HCT116 (cell line): ENCODE measurements around the gene MYO10. TPM values are rescaled to one million over a fixed set of nuclear protein-coding genes. Genes with fewer than 3 reads are reported as not detected.

Experiments used
- ATAC-seq: fragments of 200-7000 bp; cut with Tn5 transposase; 2 replicates; pipeline ENCODE4 v1.9.1; 2020; ENCODE audit warnings: mild to moderate bottlenecking, moderate library complexity
- BruUV-seq: library from RNA; stranded (reverse); fragments of 400-500 nt; replicated peaks from 2 replicates; lab custom pipeline; 2021; lab: Mats Ljungman, UMichigan
- CTCF ChIA-PET: fragments of 300-600 bp; sonication (Branson Sonifier 250); formaldehyde crosslinking; loops from one replicate; lab custom pipeline; 2021; ENCODE audit warnings: antibody characterized with exemption; lab: Charles Lee
- POLR2A ChIA-PET: fragments of 300-600, 350-600 bp; sonication (Branson Sonifier 250); formaldehyde crosslinking; loops from one replicate; lab custom pipeline; 2021; ENCODE audit warnings: antibody characterized with exemption; lab: Charles Lee
- RAD21 ChIA-PET, 2 experiments: fragments of 300-600 bp; sonication (Branson Sonifier 250); formaldehyde crosslinking; loops; one replicate each; lab custom pipeline; 2023; ENCODE audit warnings: low total read pairs in 2 of 2; ENCODE audit not compliant: uncharacterized antibody in 2 of 2, unreplicated experiment in 2 of 2, low non-redundant PET in 1 of 2; lab: Charles Lee
- DNase-seq: peaks from one replicate; pipeline ENCODE4 v3.0.0-alpha.2; 2010; ENCODE audit warnings: low read depth, low spot score
- H2AFZ ChIP-seq: fragments of 200-600 bp; shearing (Covaris generic), sonication (generic); 2 replicates; pipeline ENCODE4 v1.6.1; 2017; ENCODE audit warnings: low read depth, mixed run types, mixed read lengths, antibody characterized with exemption, low read length; ENCODE audit not compliant: poor library complexity, severe bottlenecking
- H3K27ac ChIP-seq: 2 replicates; pipeline ENCODE4 v1.5.1; 2012; ENCODE audit warnings: low read depth, low read length
- H3K27me3 ChIP-seq: fragments of 200-600 bp; sonication (generic); 2 replicates; pipeline ENCODE4 v1.6.1; 2016; ENCODE audit warnings: mixed run types, low read length, mixed read lengths; ENCODE audit not compliant: insufficient read depth
- H3K36me3 ChIP-seq, 2 experiments: fragments of 200-500 bp in 1 of 2; fragments of 200-600 bp in 1 of 2; sonication (Bioruptor generic) in 1 of 2; sonication (generic) in 1 of 2; 2 replicates each; pipeline versions ENCODE4 v1.5.1 to v1.6.1; 2014 to 2016; ENCODE audit warnings: low read length in 2 of 2, inconsistent platforms in 1 of 2, mixed read lengths in 1 of 2, mixed run types in 1 of 2; ENCODE audit not compliant: insufficient read depth in 2 of 2, control insufficient read depth in 1 of 2
- H3K4me1 ChIP-seq, 2 experiments: fragments of 200-600 bp in 1 of 2; sonication (generic) in 1 of 2; 2 replicates each; pipeline versions ENCODE4 v1.5.1 to v1.6.1; 2012 to 2017; ENCODE audit warnings: low read length in 2 of 2, inconsistent platforms in 1 of 2, mild to moderate bottlenecking in 1 of 2, mixed read lengths in 1 of 2, mixed run types in 1 of 2, moderate library complexity in 1 of 2; ENCODE audit not compliant: insufficient read depth in 2 of 2, control insufficient read depth in 1 of 2
- H3K4me2 ChIP-seq: fragments of 200-600 bp; sonication (generic); 2 replicates; pipeline ENCODE4 v1.6.1; 2017; ENCODE audit warnings: mixed run types, low read length, mixed read lengths
- H3K4me3 ChIP-seq, 2 experiments: fragments of 200-600 bp in 1 of 2; sonication (generic) in 1 of 2; replicated peaks in 1 of 2; 2 replicates each; pipeline ENCODE4 v1.5.1; 2011 to 2016; ENCODE audit warnings: low read length in 2 of 2, control low read depth in 1 of 2, low read depth in 1 of 2, mild to moderate bottlenecking in 1 of 2, mixed read lengths in 1 of 2, mixed run types in 1 of 2
- H3K79me2 ChIP-seq: fragments of 200-600 bp; sonication (generic); 2 replicates; pipeline ENCODE4 v1.6.1; 2017; ENCODE audit warnings: mild to moderate bottlenecking, mixed run types, low read length, moderate library complexity, mixed read lengths; ENCODE audit not compliant: insufficient read depth
- H3K9ac ChIP-seq: fragments of 200-600 bp; sonication (generic); 2 replicates; pipeline ENCODE4 v1.6.1; 2016; ENCODE audit warnings: low read length, mixed read lengths
- H3K9me2 ChIP-seq: fragments of 200-600 bp; sonication (generic), shearing (Covaris generic); 2 replicates; pipeline ENCODE4 v1.6.1; 2017; ENCODE audit warnings: mixed run types, mild to moderate bottlenecking, moderate library complexity; ENCODE audit not compliant: insufficient read depth
- H3K9me3 ChIP-seq, 2 experiments: fragments of 200-500 bp in 1 of 2; fragments of 200-600 bp in 1 of 2; sonication (Bioruptor generic) in 1 of 2; sonication (generic) in 1 of 2; 2 replicates each; pipeline ENCODE4 v1.6.1; 2014 to 2017; ENCODE audit warnings: low read length in 2 of 2, mixed read lengths in 2 of 2, inconsistent platforms in 1 of 2, low read depth in 1 of 2, mild to moderate bottlenecking in 1 of 2, mixed run types in 1 of 2, moderate library complexity in 1 of 2; ENCODE audit not compliant: control insufficient read depth in 1 of 2, insufficient read depth in 1 of 2
- H4K20me1 ChIP-seq: fragments of 200-600 bp; sonication (generic), shearing (Covaris generic); 2 replicates; pipeline ENCODE4 v1.6.1; 2017; ENCODE audit warnings: mixed run types, mild to moderate bottlenecking, moderate library complexity; ENCODE audit not compliant: insufficient read depth
- ATF3 ChIP-seq: IDR thresholded peaks from 2 replicates; pipeline ENCODE4 v1.6.1; 2012
- CBX3 ChIP-seq: IDR thresholded peaks from 2 replicates; pipeline ENCODE4 v1.6.1; 2012; ENCODE audit warnings: low read depth
- CEBPB ChIP-seq: IDR thresholded peaks from 2 replicates; pipeline ENCODE4 v1.6.1; 2012; ENCODE audit warnings: low read depth
- CTCF ChIP-seq, 3 experiments: fragments of 200-600 bp in 1 of 3; sonication (generic) in 1 of 3; IDR thresholded peaks in 2 of 3; conservative IDR thresholded peaks in 1 of 3; 2 replicates each; pipeline ENCODE4 v1.5.1; 2012 to 2017; ENCODE audit warnings: low read depth in 2 of 3, low read length in 2 of 3, antibody characterized with exemption in 1 of 3, borderline replicate concordance in 1 of 3, control low read depth in 1 of 3, mild to moderate bottlenecking in 1 of 3, mixed read lengths in 1 of 3, mixed run types in 1 of 3, moderate library complexity in 1 of 3; ENCODE audit not compliant: insufficient read depth in 1 of 3
- EGR1 ChIP-seq: IDR thresholded peaks from 2 replicates; pipeline ENCODE4 v1.6.1; 2012; ENCODE audit warnings: low read depth
- ELF1 ChIP-seq: IDR thresholded peaks from 2 replicates; pipeline ENCODE4 v1.6.1; 2012; ENCODE audit warnings: low read depth, borderline replicate concordance
- EZH2phosphoT487 ChIP-seq: fragments of 200-600 bp; IDR thresholded peaks from 2 replicates; pipeline ENCODE4 v1.6.1; 2018; ENCODE audit warnings: antibody characterized with exemption, borderline replicate concordance
- FOSL1 ChIP-seq: IDR thresholded peaks from 2 replicates; pipeline ENCODE4 v1.6.1; 2012; ENCODE audit warnings: low read depth
- MAX ChIP-seq: IDR thresholded peaks from 2 replicates; pipeline ENCODE4 v1.6.1; 2012
- POLR2A ChIP-seq: IDR thresholded peaks from 2 replicates; pipeline ENCODE4 v1.7.0; 2011; ENCODE audit warnings: borderline replicate concordance; ENCODE audit not compliant: insufficient read depth, insufficient read length; ENCODE audit errors: extremely low read depth
- POLR2AphosphoS5 ChIP-seq: IDR thresholded peaks from 2 replicates; pipeline ENCODE4 v1.6.1; 2011; ENCODE audit warnings: mild to moderate bottlenecking, low read depth, low read length, moderate library complexity
- RAD21 ChIP-seq: IDR thresholded peaks from 2 replicates; pipeline ENCODE4 v1.6.1; 2012; ENCODE audit warnings: low read depth, mild to moderate bottlenecking
- REST ChIP-seq: IDR thresholded peaks from 2 replicates; pipeline ENCODE4 v1.6.1; 2012; ENCODE audit warnings: low read depth
- SIN3A ChIP-seq: IDR thresholded peaks from 2 replicates; pipeline ENCODE4 v1.6.1; 2012; ENCODE audit warnings: low read depth
- SP1 ChIP-seq: IDR thresholded peaks from 2 replicates; pipeline ENCODE4 v1.6.1; 2012; ENCODE audit warnings: low read depth
- YY1 ChIP-seq: IDR thresholded peaks from 2 replicates; pipeline ENCODE4 v1.6.1; 2011; ENCODE audit warnings: low read length, low read depth, moderate library complexity, mild to moderate bottlenecking; ENCODE audit not compliant: insufficient replicate concordance; ENCODE audit errors: extremely low read depth
- ZBTB33 ChIP-seq: IDR thresholded peaks from 2 replicates; pipeline ENCODE4 v1.6.1; 2011; ENCODE audit warnings: mild to moderate bottlenecking, low read length, moderate library complexity; ENCODE audit not compliant: insufficient replicate concordance; ENCODE audit errors: extremely low read depth
- ZNF274 ChIP-seq: fragments of 200-500 bp; sonication (Bioruptor generic); IDR thresholded peaks from 2 replicates; pipeline ENCODE4 v1.6.1; 2014; ENCODE audit warnings: mild to moderate bottlenecking, low read depth, low read length, inconsistent platforms
- intact Hi-C: fragments of 100-400 bp; cut with micrococcal nuclease; formaldehyde crosslinking; loops from 2 replicates; pipeline ENCODE4 v1.10.0; 2022
- total RNA-seq: library from RNA; stranded (reverse); gene quantifications from one replicate; pipeline ENCODE4 v1.2.1, GENCODE V29; 2021; ENCODE audit not compliant: unreplicated experiment

MYO10 gene
- total RNA-seq, 1 experiment from 2014 or later, result 34.9 TPM

GRCh38 chr5:16736158-16736995, 199.7 kb downstream of the MYO10 start:
- ChIA-PET CTCF (no interaction called here), RAD21 (no interaction called here), POLR2A (no interaction called here)
- Histone ChIP-seq H2AFZ (no peak overlapping the region), H3K79me2 (no peaks in the 10 kb centered on the region), H3K27ac (no peak overlapping the region), H3K4me3 (no peak overlapping the region), H4K20me1 (no peaks in the 10 kb centered on the region), H3K4me2 (no peak overlapping the region), H3K9ac (no peak overlapping the region), H3K4me1 (peaks cover 9 to 15% of the 10 kb centered on the region in 2 experiments; a peak in 2 of 4 replicates), H3K27me3 (no peaks in the 10 kb centered on the region), H3K9me2 (no peaks in the 10 kb centered on the region), H3K9me3 (no peaks in the 10 kb centered on the region), H3K36me3 (no peaks in the 10 kb centered on the region)
- BruUV-seq, result no TSS peak
- intact Hi-C loops, result no loop called here
- 0 out of 2 replicates have a peak, but pooled peaks have one; percentile 34 for ATAC-seq
- peak; percentile 24 for DNase-seq
- TF ChIP-seq ELF1 (peak; percentile 49; the same call in 1 of the 2 replicates), ZBTB33 (no peak), RAD21 (no peak), ATF3 (peak; percentile 44; the same call in 1 of the 2 replicates), CEBPB (peak; percentile 87), REST (no peak), SP1 (peak; percentile 31; the same call in 1 of the 2 replicates), EGR1 (no peak), EZH2phosphoT487 (no peak), YY1 (peak; percentile 36), ZNF274 (no peak), POLR2A (no peak), POLR2AphosphoS5 (peak; percentile 40; the same call in 1 of the 2 replicates), FOSL1 (0 out of 2 replicates have a peak, but pooled peaks have one; percentile 12), CBX3 (0 out of 2 replicates have a peak, but pooled peaks have one; percentile 41), CTCF (IDR thresholded peaks at IDR 0.05 in 2 of 3, conservative IDR thresholded peaks at IDR 0.05 in 1 of 3; ENCODE audit: borderline replicate concordance in 1 of 3, insufficient read depth in 1 of 3, low read depth in 2 of 3, low read length in 2 of 3) (no peak), MAX (peak; percentile 30; the same call in 1 of the 2 replicates), SIN3A (no peak)
